GM12878 (cell line): Measurements from ENCODE around the gene TFB1M. TPM values are rescaled to one million over a fixed set of nuclear protein-coding genes. Genes with fewer than 3 reads are reported as not detected.

Experiments used
- ATAC-seq: fragments of 200-7000 bp; cut with Tn5 transposase; 3 replicates; pipeline ENCODE4 v1.9.1; 2020; ENCODE audit warnings: mild to moderate bottlenecking, moderate library complexity
- BruUV-seq: library from RNA; stranded (reverse); fragments of 400-500 nt; replicated peaks from 2 replicates; lab custom pipeline; 2021; lab: Mats Ljungman, UMichigan
- CTCF ChIA-PET: fragments of 300-600 bp; sonication (Branson Sonifier 250); formaldehyde crosslinking; extraction: SDS; loops from one replicate; lab custom pipeline; 2021; ENCODE audit warnings: inconsistent platforms; lab: Yijun Ruan, JAX
- POLR2A ChIA-PET: fragments of 350-600 bp; formaldehyde crosslinking; extraction: SDS; loops from one replicate; lab custom pipeline; 2021; ENCODE audit warnings: inconsistent platforms; lab: Charles Lee
- RAD21 ChIA-PET: fragments of 300-600 bp; sonication (Branson Sonifier 250); formaldehyde crosslinking; loops from one replicate; lab custom pipeline; 2023; ENCODE audit warnings: antibody characterized with exemption; ENCODE audit not compliant: unreplicated experiment; lab: Charles Lee
- SMC1A ChIA-PET: fragments of 300-600 bp; sonication (Branson Sonifier 250); formaldehyde crosslinking; loops from one replicate; lab custom pipeline; 2023; ENCODE audit not compliant: unreplicated experiment, uncharacterized antibody; lab: Charles Lee
- DNase-seq: peaks from one replicate; pipeline ENCODE4 v3.0.0-alpha.2; 2011; ENCODE audit warnings: low read depth, low spot score
- FAIRE-seq: peaks from 3 replicates; lab custom pipeline; 2011; peaks lifted over from hg19 to GRCh38; lab: Jason Lieb, UNC
- H2AFZ ChIP-seq: 2 replicates; pipeline ENCODE4 v1.6.0; 2011; ENCODE audit warnings: low read depth, low read length, control low read depth; ENCODE audit not compliant: control insufficient read depth
- H3K27ac ChIP-seq: 2 replicates; pipeline ENCODE4 v1.5.1; 2011; ENCODE audit warnings: control low read depth; ENCODE audit not compliant: control insufficient read depth, insufficient read depth
- H3K27me3 ChIP-seq, 2 experiments: replicated peaks in 1 of 2; 2 replicates each; pipeline versions ENCODE4 v1.6.0 to v1.6.1; 2011; ENCODE audit warnings: low read length in 1 of 2; ENCODE audit not compliant: control insufficient read depth in 2 of 2, insufficient read depth in 2 of 2
- H3K36me3 ChIP-seq, 2 experiments: 2 replicates each; pipeline ENCODE4 v1.5.1; 2011; ENCODE audit warnings: low read length in 1 of 2; ENCODE audit not compliant: control insufficient read depth in 2 of 2, insufficient read depth in 2 of 2
- H3K4me1 ChIP-seq: 2 replicates; pipeline ENCODE4 v1.6.1; 2011; ENCODE audit warnings: mild to moderate bottlenecking, low read length, moderate library complexity, mixed read lengths; ENCODE audit not compliant: control insufficient read depth, insufficient read depth
- H3K4me2 ChIP-seq: 2 replicates; pipeline ENCODE4 v1.6.0; 2011; ENCODE audit warnings: control low read depth; ENCODE audit not compliant: control insufficient read depth, insufficient read depth
- H3K4me3 ChIP-seq: fragments of 200-600 bp; sonication (generic); 2 replicates; pipeline ENCODE4 v1.5.1; 2016
- H3K79me2 ChIP-seq: 2 replicates; pipeline ENCODE4 v1.6.0; 2011; ENCODE audit warnings: low read length; ENCODE audit not compliant: control insufficient read depth, insufficient read depth
- H3K9ac ChIP-seq: 2 replicates; pipeline ENCODE4 v1.8.0; 2011; ENCODE audit warnings: low read length, control low read depth, mixed read lengths; ENCODE audit not compliant: control insufficient read depth, insufficient read depth
- H3K9me3 ChIP-seq: replicated peaks from 3 replicates; pipeline ENCODE4 v1.5.1; 2011; ENCODE audit warnings: mild to moderate bottlenecking, low read length; ENCODE audit not compliant: control insufficient read depth, insufficient read depth
- H4K20me1 ChIP-seq: 2 replicates; pipeline ENCODE4 v1.6.0; 2011; ENCODE audit not compliant: control insufficient read depth, insufficient read depth
- CTCF ChIP-seq, 3 experiments: IDR thresholded peaks in 2 of 3; conservative IDR thresholded peaks in 1 of 3; 2 replicates each; pipeline ENCODE4 v1.5.1; 2011; ENCODE audit warnings: low read depth in 3 of 3, low read length in 3 of 3, mild to moderate bottlenecking in 3 of 3, control low read depth in 2 of 3, moderate library complexity in 2 of 3, inconsistent platforms in 1 of 3, mixed read lengths in 1 of 3; ENCODE audit not compliant: control insufficient read depth in 2 of 3, insufficient read depth in 1 of 3; ENCODE audit errors: extremely low read depth in 1 of 3
- DPF2 ChIP-seq: fragments of 450-650 bp; IDR thresholded peaks from 2 replicates; pipeline ENCODE4 v1.6.1; 2017; ENCODE audit warnings: mild to moderate bottlenecking
- E4F1 ChIP-seq: fragments of 450-650 bp; IDR thresholded peaks from 2 replicates; pipeline ENCODE4 v1.6.1; 2018; ENCODE audit warnings: borderline replicate concordance, mild to moderate bottlenecking; ENCODE audit not compliant: partially characterized antibody
- FOXM1 ChIP-seq: IDR thresholded peaks from 2 replicates; pipeline ENCODE4 v1.6.1; 2012; ENCODE audit warnings: low read depth, mild to moderate bottlenecking, inconsistent platforms, low read length, moderate library complexity
- IKZF2 ChIP-seq, 2 experiments: fragments of 450-650 bp; IDR thresholded peaks; 2 replicates each; pipeline ENCODE4 v1.6.1; 2017; ENCODE audit warnings: mild to moderate bottlenecking in 2 of 2, moderate library complexity in 2 of 2
- IRF4 ChIP-seq: IDR thresholded peaks from 2 replicates; pipeline ENCODE4 v1.6.1; 2011; ENCODE audit warnings: low read depth, low read length
- JUNB ChIP-seq: IDR thresholded peaks from 2 replicates; pipeline ENCODE4 v1.6.1; 2016; ENCODE audit warnings: antibody characterized with exemption, mild to moderate bottlenecking
- LARP7 ChIP-seq: fragments of 450-650 bp; IDR thresholded peaks from 2 replicates; pipeline ENCODE4 v1.6.1; 2017; ENCODE audit warnings: mild to moderate bottlenecking
- MEF2B ChIP-seq: fragments of 450-650 bp; IDR thresholded peaks from 2 replicates; pipeline ENCODE4 v1.6.1; 2018; ENCODE audit warnings: mild to moderate bottlenecking, moderate library complexity; ENCODE audit not compliant: partially characterized antibody, poor library complexity, severe bottlenecking
- PML ChIP-seq: IDR thresholded peaks from 2 replicates; pipeline ENCODE4 v1.6.1; 2012; ENCODE audit warnings: low read length, inconsistent platforms
- POLR2AphosphoS2 ChIP-seq: IDR thresholded peaks from 2 replicates; pipeline ENCODE4 v1.6.1; 2011; ENCODE audit warnings: low read depth, mild to moderate bottlenecking, low read length, improper control_type of control experiment, moderate library complexity
- RB1 ChIP-seq: fragments of 450-650 bp; formaldehyde crosslinking; IDR thresholded peaks from 2 replicates; pipeline ENCODE4 v1.6.1; 2017; ENCODE audit warnings: mild to moderate bottlenecking, borderline replicate concordance
- RBBP5 ChIP-seq: fragments of 200-600 bp; sonication (generic); conservative IDR thresholded peaks from 2 replicates; pipeline ENCODE4 v1.6.1; 2016
- YBX1 ChIP-seq: fragments of 450-650 bp; IDR thresholded peaks from 2 replicates; pipeline ENCODE4 v1.6.1; 2016; ENCODE audit warnings: antibody characterized with exemption
- ZNF384 ChIP-seq: IDR thresholded peaks from 2 replicates; pipeline ENCODE4 v1.6.1; 2012; ENCODE audit warnings: low read depth, mild to moderate bottlenecking, low read length, improper control_type of control experiment, borderline replicate concordance
- WGBS: methylation state at CpG from one replicate; pipeline ENCODE4 v1.1.6; 2016; ENCODE audit warnings: low lambda C conversion rate; ENCODE audit not compliant: insufficient replicate concordance, insufficient coverage; ENCODE audit errors: missing lambda C conversion rate; 5-methylcytosine and 5-hydroxymethylcytosine counted together
- in situ Hi-C: fragments of 300-500 bp; cut with MboI; formaldehyde crosslinking; loops from 9 replicates; pipeline ENCODE4 v1.14.3; 2018; ENCODE audit warnings: mixed read lengths
- intact Hi-C: fragments of 100-400 bp; cut with micrococcal nuclease; formaldehyde crosslinking; loops from one replicate; pipeline ENCODE4 v1.14.2; 2022; ENCODE audit not compliant: unreplicated experiment
- polyA plus RNA-seq, 11 experiments: library from polyadenylated mRNA; depleted of rRNA in 4 of 11; unstranded in 6 of 11; stranded (reverse) in 5 of 11; fragments of >200 nt; fragmentation: Nextera tagmentation in 4 of 11; fragmentation: Illumina TruSeq in 1 of 11; extraction: Ambion mirVana in 4 of 11; extraction: Trizol in 1 of 11; gene quantifications; 1 replicate in 1 of 11; 2 replicates in 10 of 11; pipeline versions ENCODE4 v1.2.1 to v1.2.3, GENCODE V29; 2011 to 2016; ENCODE audit warnings: inconsistent platforms in 2 of 11, missing spikeins in 2 of 11, low read depth in 1 of 11
- total RNA-seq, 4 experiments: library from RNA; depleted of rRNA in 3 of 4; stranded (reverse); fragments of >200 nt in 3 of 4; fragmentation: Illumina TruSeq in 1 of 4; extraction: Trizol in 1 of 4; gene quantifications; 2 replicates each; pipeline versions ENCODE4 v1.2.1 to v1.2.3, GENCODE V29; 2013 to 2021

The TFB1M gene
- total and polyA plus RNA-seq, 10 of the 15 experiments (the other 5 are each of a cell fraction or from before 2014, with no cell fraction given), result 29.9 to 117 (median 41.3) TPM

GRCh38 chr6:155274106-155274505 is 40.2 kb downstream of the TFB1M start:
- intact Hi-C loops, result no loop called here

More at GRCh38 chr6:155274106-155274505, 40.2 kb downstream of the TFB1M start:
- RAD21 ChIA-PET, result interaction anchor here (1.4 kb wide), 1 partner anchor 37 kb away, joined by 3 read pairs; no protein-coding TSS in a partner anchor
- no TSS peak for BruUV-seq
- ATAC-seq (no peak), DNase-seq (no peak), FAIRE-seq (peak; percentile 13)
- SMC1A ChIA-PET, result no interaction called here
- Histone ChIP-seq H3K27ac (no peak overlapping the region), H3K4me2 (no peak overlapping the region), H3K4me3 (no peak overlapping the region), H3K4me1 (no peaks in the 10 kb centered on the region), H3K9me3 (no peaks in the 10 kb centered on the region), H2AFZ (no peak overlapping the region), H3K36me3 (peaks cover 1 to 21% of the 10 kb centered on the region in 2 experiments), H3K79me2 (no peaks in the 10 kb centered on the region; the same call in 1 of the 2 replicates), H3K9ac (no peak overlapping the region), H4K20me1 (no peaks in the 10 kb centered on the region), H3K27me3 (no peaks in the 10 kb centered on the region)
- POLR2A ChIA-PET, result no interaction called here
- CTCF ChIA-PET, result no interaction called here
- WGBS, result 65% methylated on average over 2 of the region's 2 CpGs
- in situ Hi-C loops, result no loop called here
- TF ChIP-seq POLR2AphosphoS2 (no peak), E4F1 (no peak), LARP7 (no peak), PML (no peak), MEF2B (no peak), RB1 (no peak), RBBP5 (no peak), DPF2 (no peak), YBX1 (no peak), IKZF2 (IDR thresholded peaks at IDR 0.05) (no peak), FOXM1 (no peak), JUNB (no peak), ZNF384 (no peak), CTCF (IDR thresholded peaks at IDR 0.05 in 2 of 3, conservative IDR thresholded peaks at IDR 0.05 in 1 of 3; ENCODE audit: control insufficient read depth in 2 of 3, extremely low read depth in 1 of 3, insufficient read depth in 1 of 3, low read depth in 3 of 3, low read length in 3 of 3) (no peak), IRF4 (no peak)
